Esophagus muscularis mucosa (tissue), 4 donors: Measurements from ENCODE around the gene SNED1. TPM values are rescaled to one million over a fixed set of nuclear protein-coding genes. Genes with fewer than 3 reads are reported as not detected.

Experiments used
- DNase-seq: peaks from one replicate; pipeline ENCODE4 v3.0.0-alpha.2; 2017; ENCODE audit errors: extremely low spot score
- H3K27ac ChIP-seq, 4 donors: fragments of 200-600 bp; sonication (generic); replicated peaks in 1 of 4; 1 replicate in 3 of 4; 2 replicates in 1 of 4; pipeline ENCODE4 v1.5.1; 2016 to 2019; ENCODE audit warnings: mild to moderate bottlenecking in 1 of 4
- H3K27me3 ChIP-seq, 4 donors: fragments of 200-600 bp; sonication (generic); one replicate each; pipeline versions ENCODE4 v1.5.1 to v1.6.0; 2016 to 2019
- H3K36me3 ChIP-seq, 4 donors: fragments of 200-600 bp; sonication (generic); one replicate each; pipeline ENCODE4 v1.5.1; 2016 to 2019
- H3K4me1 ChIP-seq, 4 donors: fragments of 200-600 bp; sonication (generic); one replicate each; pipeline ENCODE4 v1.5.1; 2016 to 2019
- H3K4me3 ChIP-seq, 4 donors: fragments of 200-600 bp; sonication (generic); 1 replicate in 2 of 4; 2 replicates in 2 of 4; pipeline ENCODE4 v1.5.1; 2016 to 2019; ENCODE audit warnings: mild to moderate bottlenecking in 4 of 4, moderate library complexity in 1 of 4
- H3K9me3 ChIP-seq, 4 donors: fragments of 200-600 bp; sonication (generic); 1 replicate in 3 of 4; 2 replicates in 1 of 4; pipeline ENCODE4 v1.5.1; 2016 to 2019
- EP300 ChIP-seq: sonication (generic); formaldehyde crosslinking; IDR thresholded peaks from one replicate; pipeline ENCODE4 v1.6.1; 2017; ENCODE audit warnings: antibody characterized with exemption
- POLR2A ChIP-seq: fragments of 450-650 bp; IDR thresholded peaks from one replicate; pipeline ENCODE4 v1.6.1; 2017; ENCODE audit warnings: antibody characterized with exemption, moderate library complexity, mild to moderate bottlenecking, low read depth
- POLR2AphosphoS5 ChIP-seq, 2 donors: sonication (generic); formaldehyde crosslinking; IDR thresholded peaks; one replicate each; pipeline ENCODE4 v1.6.1; 2017; ENCODE audit warnings: antibody characterized with exemption in 2 of 2
- WGBS: methylation state at CpG from one replicate; pipeline ENCODE4 v1.1.5; 2018; 5-methylcytosine and 5-hydroxymethylcytosine counted together
- intact Hi-C: fragments of 100-400 bp; cut with DNase I; formaldehyde crosslinking; loops from one replicate; pipeline ENCODE4 v1.15.1; 2023
- total RNA-seq, 4 donors: library from RNA; depleted of rRNA; stranded (reverse); fragments of >200 nt; gene quantifications; one replicate each; pipeline versions ENCODE4 v1.1.0 to v1.2.1, GENCODE V29; 2016
- TF ChIP-seq, protein P1 (sequence below), 3 experiments: fragments of 200-600 bp in 2 of 3; fragments of 450-650 bp in 1 of 3; sonication (generic) in 2 of 3; IDR thresholded peaks; one replicate each; pipeline ENCODE4 v1.5.1; 2017 to 2019; ENCODE audit warnings: antibody characterized with exemption in 3 of 3, mild to moderate bottlenecking in 2 of 3, moderate library complexity in 1 of 3

The SNED1 gene
- total RNA-seq, 4 donors from 2014 or later, result 7.3 to 14.1 (median 11.6) TPM

DNA sequence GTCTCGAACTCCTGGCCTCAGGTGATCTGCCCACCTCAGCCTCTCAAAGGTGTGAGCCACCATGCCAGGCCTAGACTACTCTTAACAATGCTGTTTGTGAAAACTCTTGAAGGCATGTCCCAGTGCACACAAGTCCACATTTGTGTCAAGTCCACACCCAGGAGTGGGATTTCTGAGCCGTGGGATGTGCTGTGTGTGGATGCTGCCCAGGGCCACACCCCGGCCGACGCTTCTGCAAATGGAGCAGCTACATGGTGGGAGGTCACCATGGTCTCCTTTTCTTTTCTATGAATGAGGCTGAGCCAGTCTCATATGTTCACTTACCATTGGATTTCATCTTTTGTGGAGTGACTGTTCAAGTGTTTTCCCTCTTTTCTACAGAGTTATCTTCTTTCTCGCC is 15.8 kb downstream of the SNED1 start:
- H3K27ac ChIP-seq, result no peak overlapping the region
- peaks cover 14 to 21% (median 16%) of the 10 kb centered on the region in 4 donors for H3K4me1 ChIP-seq
- H3K4me3 ChIP-seq, result no peak overlapping the region
- WGBS, result 91% methylated on average over 6 of the region's 6 CpGs
- no peaks in the 10 kb centered on the region for H3K9me3 ChIP-seq
- TF ChIP-seq, protein P1, sequence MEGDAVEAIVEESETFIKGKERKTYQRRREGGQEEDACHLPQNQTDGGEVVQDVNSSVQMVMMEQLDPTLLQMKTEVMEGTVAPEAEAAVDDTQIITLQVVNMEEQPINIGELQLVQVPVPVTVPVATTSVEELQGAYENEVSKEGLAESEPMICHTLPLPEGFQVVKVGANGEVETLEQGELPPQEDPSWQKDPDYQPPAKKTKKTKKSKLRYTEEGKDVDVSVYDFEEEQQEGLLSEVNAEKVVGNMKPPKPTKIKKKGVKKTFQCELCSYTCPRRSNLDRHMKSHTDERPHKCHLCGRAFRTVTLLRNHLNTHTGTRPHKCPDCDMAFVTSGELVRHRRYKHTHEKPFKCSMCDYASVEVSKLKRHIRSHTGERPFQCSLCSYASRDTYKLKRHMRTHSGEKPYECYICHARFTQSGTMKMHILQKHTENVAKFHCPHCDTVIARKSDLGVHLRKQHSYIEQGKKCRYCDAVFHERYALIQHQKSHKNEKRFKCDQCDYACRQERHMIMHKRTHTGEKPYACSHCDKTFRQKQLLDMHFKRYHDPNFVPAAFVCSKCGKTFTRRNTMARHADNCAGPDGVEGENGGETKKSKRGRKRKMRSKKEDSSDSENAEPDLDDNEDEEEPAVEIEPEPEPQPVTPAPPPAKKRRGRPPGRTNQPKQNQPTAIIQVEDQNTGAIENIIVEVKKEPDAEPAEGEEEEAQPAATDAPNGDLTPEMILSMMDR (IDR thresholded peaks at IDR 0.05), result no peak
- TF ChIP-seq POLR2AphosphoS5 (IDR thresholded peaks at IDR 0.05) (no peak), POLR2A (no peak), EP300 (no peak)
- peak; percentile 62 for DNase-seq
- intact Hi-C loops, result no loop called here
- no peaks in the 10 kb centered on the region for H3K27me3 ChIP-seq
- peaks cover 0 to 13% (median 5%) of the 10 kb centered on the region in 4 donors for H3K36me3 ChIP-seq

DNA sequence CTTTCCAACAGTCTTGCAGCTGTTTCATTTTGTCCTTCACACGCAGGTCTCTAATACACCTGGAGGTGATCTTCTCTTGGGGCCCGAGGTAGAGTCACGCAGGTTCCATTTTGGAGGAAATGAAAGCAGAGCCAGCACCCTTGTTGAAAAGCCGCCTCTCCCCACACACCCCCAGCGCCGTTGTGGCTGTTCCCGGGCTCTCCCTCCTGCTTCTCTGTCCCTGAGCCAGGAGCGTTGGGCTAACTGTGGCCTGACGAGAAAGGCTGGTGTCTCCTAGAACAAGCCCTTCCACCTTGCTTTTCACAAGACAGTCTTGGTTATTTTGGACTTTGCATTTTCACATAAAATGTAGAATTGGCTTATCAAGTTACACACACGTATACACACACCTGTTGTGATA is 16.3 kb downstream of the SNED1 start:
- TF ChIP-seq, protein P1 (IDR thresholded peaks at IDR 0.05), result no peak
- no peak for TF ChIP-seq POLR2A
- TF ChIP-seq POLR2AphosphoS5 (IDR thresholded peaks at IDR 0.05), result no peak
- no peak for TF ChIP-seq EP300
- DNase-seq, result peak; percentile 80
- intact Hi-C loops, result no loop called here
- H3K36me3 ChIP-seq, result peaks cover 0 to 13% (median 7%) of the 10 kb centered on the region in 4 donors
- H3K9me3 ChIP-seq, result no peaks in the 10 kb centered on the region
- WGBS, result 91% methylated on average over 10 of the region's 10 CpGs
- H3K4me1 ChIP-seq, result peaks cover 9 to 15% (median 10%) of the 10 kb centered on the region in 4 donors
- no peaks in the 10 kb centered on the region for H3K27me3 ChIP-seq
- H3K4me3 ChIP-seq, result no peak overlapping the region
- H3K27ac ChIP-seq, result no peak overlapping the region

DNA sequence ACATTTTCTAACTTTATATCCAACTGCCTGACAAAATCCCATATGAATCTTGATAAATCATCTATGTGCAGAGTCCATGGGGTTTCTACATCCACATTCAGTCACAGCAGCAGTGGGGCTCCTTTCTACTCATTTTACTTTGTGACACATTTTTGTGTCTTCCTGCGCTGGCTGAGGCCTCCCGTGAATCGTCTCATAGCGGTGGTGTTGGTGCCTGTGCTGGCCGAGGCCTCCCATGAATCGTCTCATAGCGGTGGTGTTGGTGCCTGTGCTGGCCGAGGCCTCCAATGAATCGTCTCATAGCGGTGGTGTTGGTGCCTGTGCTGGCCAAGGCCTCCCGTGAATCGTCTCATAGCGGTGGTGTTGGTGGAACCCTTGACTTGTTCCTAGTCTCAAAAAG is 17.0 kb downstream of the SNED1 start:
- no peak overlapping the region for H3K27ac ChIP-seq
- no peak overlapping the region for H3K4me3 ChIP-seq
- H3K9me3 ChIP-seq, result no peaks in the 10 kb centered on the region
- H3K27me3 ChIP-seq, result no peaks in the 10 kb centered on the region
- peak; percentile 74 for DNase-seq
- peaks cover 3 to 8% (median 4%) of the 10 kb centered on the region in 4 donors for H3K4me1 ChIP-seq
- TF ChIP-seq, protein P1 (IDR thresholded peaks at IDR 0.05), result no peak
- TF ChIP-seq POLR2AphosphoS5 (IDR thresholded peaks at IDR 0.05) (no peak), EP300 (no peak), POLR2A (no peak)
- peaks cover 0 to 18% (median 7%) of the 10 kb centered on the region in 4 donors for H3K36me3 ChIP-seq
- intact Hi-C loops, result no loop called here
- WGBS, result 89% methylated on average over 13 of the region's 13 CpGs

DNA sequence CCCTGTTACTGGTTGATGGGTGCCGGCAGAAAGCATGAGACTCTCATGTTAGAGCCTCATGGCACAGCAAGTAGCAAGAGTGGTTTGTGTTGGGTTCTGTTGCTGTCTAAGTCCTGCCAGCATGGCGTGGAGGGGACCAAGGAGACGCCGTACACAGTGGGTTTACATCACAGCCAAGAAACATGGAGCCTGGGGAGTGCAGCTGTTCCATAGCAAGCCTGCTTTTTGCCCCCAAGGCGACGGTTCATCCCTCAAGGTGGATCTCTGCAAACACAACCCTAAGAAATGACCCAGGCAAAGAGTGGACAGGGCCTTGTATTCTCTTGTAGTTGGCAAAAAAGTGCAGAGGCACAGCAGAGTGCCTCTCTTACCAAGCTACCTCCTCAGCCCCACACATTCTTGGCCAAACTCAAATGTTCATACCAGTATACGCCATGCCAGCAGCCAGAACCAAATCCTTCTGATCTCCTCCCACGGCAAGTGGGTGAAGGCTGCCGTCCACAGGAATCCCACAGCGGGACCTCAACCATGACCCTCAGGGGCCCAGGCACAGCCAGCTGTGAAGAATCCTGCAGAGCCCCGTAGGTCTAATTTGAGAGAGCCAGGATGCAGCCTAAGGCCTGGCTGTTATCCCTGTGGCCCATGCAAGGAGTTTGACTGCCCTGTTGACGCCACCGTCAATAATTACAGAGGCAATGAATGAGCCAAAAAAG is 19.0 kb downstream of the SNED1 start:
- no peak overlapping the region for H3K27ac ChIP-seq
- intact Hi-C loops, result no loop called here
- WGBS, result 90% methylated on average over 7 of the region's 13 CpGs

More for the DNA sequence above, 19.0 kb downstream of the SNED1 start:
- TF ChIP-seq POLR2AphosphoS5 (IDR thresholded peaks at IDR 0.05) (no peak), EP300 (no peak), POLR2A (no peak)
- TF ChIP-seq, protein P1 (IDR thresholded peaks at IDR 0.05), result no peak
- Histone ChIP-seq H3K9me3 (peaks cover 0 to 5% (median 4%) of the 10 kb centered on the region in 4 donors), H3K4me3 (no peak overlapping the region), H3K36me3 (peaks cover 0 to 25% (median 7%) of the 10 kb centered on the region in 4 donors), H3K4me1 (no peaks in the 10 kb centered on the region), H3K27me3 (no peaks in the 10 kb centered on the region)
- peak; percentile 79 for DNase-seq
